GM12878 (cell line): ENCODE data around the gene DAPK2. TPM values are rescaled to one million over a fixed set of nuclear protein-coding genes. Genes with fewer than 3 reads are reported as not detected.

Source experiments
- ATAC-seq: fragments of 200-7000 bp; cut with Tn5 transposase; 3 replicates; pipeline ENCODE4 v1.9.1; 2020; ENCODE audit warnings: mild to moderate bottlenecking, moderate library complexity
- BruUV-seq: library from RNA; stranded (reverse); fragments of 400-500 nt; replicated peaks from 2 replicates; lab custom pipeline; 2021; lab: Mats Ljungman, UMichigan
- CTCF ChIA-PET: fragments of 300-600 bp; sonication (Branson Sonifier 250); formaldehyde crosslinking; extraction: SDS; loops from one replicate; lab custom pipeline; 2021; ENCODE audit warnings: inconsistent platforms; lab: Yijun Ruan, JAX
- POLR2A ChIA-PET: fragments of 350-600 bp; formaldehyde crosslinking; extraction: SDS; loops from one replicate; lab custom pipeline; 2021; ENCODE audit warnings: inconsistent platforms; lab: Charles Lee
- RAD21 ChIA-PET: fragments of 300-600 bp; sonication (Branson Sonifier 250); formaldehyde crosslinking; loops from one replicate; lab custom pipeline; 2023; ENCODE audit warnings: antibody characterized with exemption; ENCODE audit not compliant: unreplicated experiment; lab: Charles Lee
- SMC1A ChIA-PET: fragments of 300-600 bp; sonication (Branson Sonifier 250); formaldehyde crosslinking; loops from one replicate; lab custom pipeline; 2023; ENCODE audit not compliant: unreplicated experiment, uncharacterized antibody; lab: Charles Lee
- DNase-seq: peaks from one replicate; pipeline ENCODE4 v3.0.0-alpha.2; 2011; ENCODE audit warnings: low read depth, low spot score
- FAIRE-seq: peaks from 3 replicates; lab custom pipeline; 2011; peaks lifted over from hg19 to GRCh38; lab: Jason Lieb, UNC
- H2AFZ ChIP-seq: 2 replicates; pipeline ENCODE4 v1.6.0; 2011; ENCODE audit warnings: low read depth, low read length, control low read depth; ENCODE audit not compliant: control insufficient read depth
- H3K27ac ChIP-seq: 2 replicates; pipeline ENCODE4 v1.5.1; 2011; ENCODE audit warnings: control low read depth; ENCODE audit not compliant: control insufficient read depth, insufficient read depth
- H3K27me3 ChIP-seq, 2 experiments: replicated peaks in 1 of 2; 2 replicates each; pipeline versions ENCODE4 v1.6.0 to v1.6.1; 2011; ENCODE audit warnings: low read length in 1 of 2; ENCODE audit not compliant: control insufficient read depth in 2 of 2, insufficient read depth in 2 of 2
- H3K36me3 ChIP-seq, 2 experiments: 2 replicates each; pipeline ENCODE4 v1.5.1; 2011; ENCODE audit warnings: low read length in 1 of 2; ENCODE audit not compliant: control insufficient read depth in 2 of 2, insufficient read depth in 2 of 2
- H3K4me1 ChIP-seq: 2 replicates; pipeline ENCODE4 v1.6.1; 2011; ENCODE audit warnings: mild to moderate bottlenecking, low read length, moderate library complexity, mixed read lengths; ENCODE audit not compliant: control insufficient read depth, insufficient read depth
- H3K4me2 ChIP-seq: 2 replicates; pipeline ENCODE4 v1.6.0; 2011; ENCODE audit warnings: control low read depth; ENCODE audit not compliant: control insufficient read depth, insufficient read depth
- H3K4me3 ChIP-seq: fragments of 200-600 bp; sonication (generic); 2 replicates; pipeline ENCODE4 v1.5.1; 2016
- H3K79me2 ChIP-seq: 2 replicates; pipeline ENCODE4 v1.6.0; 2011; ENCODE audit warnings: low read length; ENCODE audit not compliant: control insufficient read depth, insufficient read depth
- H3K9ac ChIP-seq: 2 replicates; pipeline ENCODE4 v1.8.0; 2011; ENCODE audit warnings: low read length, control low read depth, mixed read lengths; ENCODE audit not compliant: control insufficient read depth, insufficient read depth
- H3K9me3 ChIP-seq: replicated peaks from 3 replicates; pipeline ENCODE4 v1.5.1; 2011; ENCODE audit warnings: mild to moderate bottlenecking, low read length; ENCODE audit not compliant: control insufficient read depth, insufficient read depth
- H4K20me1 ChIP-seq: 2 replicates; pipeline ENCODE4 v1.6.0; 2011; ENCODE audit not compliant: control insufficient read depth, insufficient read depth
- EP300 ChIP-seq, 2 experiments: fragments of 150-350 bp in 1 of 2; IDR thresholded peaks; 2 replicates each; pipeline ENCODE4 v1.6.1; 2011 to 2012; ENCODE audit warnings: low read depth in 2 of 2, low read length in 2 of 2, borderline replicate concordance in 1 of 2, improper control_type of control experiment in 1 of 2, inconsistent platforms in 1 of 2; ENCODE audit not compliant: control insufficient read depth in 1 of 2
- HSF1 ChIP-seq: fragments of 150-350 bp; IDR thresholded peaks from 2 replicates; pipeline ENCODE4 v1.6.1; 2014; ENCODE audit warnings: mild to moderate bottlenecking, low read depth, low read length
- MTA2 ChIP-seq: fragments of 450-650 bp; IDR thresholded peaks from 2 replicates; pipeline ENCODE4 v1.6.1; 2016; ENCODE audit warnings: low read depth, mild to moderate bottlenecking, moderate library complexity
- WGBS: methylation state at CpG from one replicate; pipeline ENCODE4 v1.1.6; 2016; ENCODE audit warnings: low lambda C conversion rate; ENCODE audit not compliant: insufficient replicate concordance, insufficient coverage; ENCODE audit errors: missing lambda C conversion rate; 5-methylcytosine and 5-hydroxymethylcytosine counted together
- in situ Hi-C: fragments of 300-500 bp; cut with MboI; formaldehyde crosslinking; loops from 9 replicates; pipeline ENCODE4 v1.14.3; 2018; ENCODE audit warnings: mixed read lengths
- intact Hi-C: fragments of 100-400 bp; cut with micrococcal nuclease; formaldehyde crosslinking; loops from one replicate; pipeline ENCODE4 v1.14.2; 2022; ENCODE audit not compliant: unreplicated experiment
- polyA plus RNA-seq, 11 experiments: library from polyadenylated mRNA; depleted of rRNA in 4 of 11; unstranded in 6 of 11; stranded (reverse) in 5 of 11; fragments of >200 nt; fragmentation: Nextera tagmentation in 4 of 11; fragmentation: Illumina TruSeq in 1 of 11; extraction: Ambion mirVana in 4 of 11; extraction: Trizol in 1 of 11; gene quantifications; 1 replicate in 1 of 11; 2 replicates in 10 of 11; pipeline versions ENCODE4 v1.2.1 to v1.2.3, GENCODE V29; 2011 to 2016; ENCODE audit warnings: inconsistent platforms in 2 of 11, missing spikeins in 2 of 11, low read depth in 1 of 11
- total RNA-seq, 4 experiments: library from RNA; depleted of rRNA in 3 of 4; stranded (reverse); fragments of >200 nt in 3 of 4; fragmentation: Illumina TruSeq in 1 of 4; extraction: Trizol in 1 of 4; gene quantifications; 2 replicates each; pipeline versions ENCODE4 v1.2.1 to v1.2.3, GENCODE V29; 2013 to 2021

Gene DAPK2
- total and polyA plus RNA-seq, 10 of the 15 experiments (the other 5 are each of a cell fraction or from before 2014, with no cell fraction given) = 0.69 to 8.4 (median 4.1) TPM

- H3K9me3 ChIP-seq = no peaks in the 10 kb centered on the region
- FAIRE-seq (no peak), ATAC-seq (no peak), DNase-seq (no peak)
- POLR2A ChIA-PET = interaction anchor here (1.8 kb wide), 1 partner anchor 43 kb away, joined by 5 read pairs; no protein-coding TSS in a partner anchor
- SMC1A ChIA-PET = interaction anchor here (1.0 to 3.6 kb wide), 3 partner anchors 9 to 304 kb away, joined by 3 to 17 read pairs (median 8); no protein-coding TSS in a partner anchor
- no peak overlapping the region for H3K9ac ChIP-seq
- RAD21 ChIA-PET = interaction anchor here (0.8 kb wide), 1 partner anchor 43 kb away, joined by 3 read pairs; no protein-coding TSS in a partner anchor
- H3K27me3 ChIP-seq = no peaks in the 10 kb centered on the region
- CTCF ChIA-PET = interaction anchor here (1.7 kb wide), 1 partner anchor 56 kb away, joined by 5 read pairs; no protein-coding TSS in a partner anchor
- BruUV-seq = no TSS peak
- 0 out of 4 replicates have a peak, but pooled peaks cover 0 to 2% of the 10 kb centered on the region in 2 experiments for H3K36me3 ChIP-seq
- intact Hi-C loops (no loop called here), in situ Hi-C loops (no loop called here)
- H3K4me2 ChIP-seq = no peak overlapping the region
- H2AFZ ChIP-seq = no peak overlapping the region
- H3K4me3 ChIP-seq = no peak overlapping the region
- H3K79me2 ChIP-seq = no peaks in the 10 kb centered on the region; the same call in none of the 2 replicates
- no peaks in the 10 kb centered on the region for H4K20me1 ChIP-seq
- TF ChIP-seq MTA2 (no peak), EP300 (IDR thresholded peaks at IDR 0.05; ENCODE audit: borderline replicate concordance in 1 of 2, control insufficient read depth in 1 of 2, low read depth in 2 of 2, low read length in 2 of 2) (no peak), HSF1 (no peak)
- WGBS = 69% methylated on average over 5 of the region's 5 CpGs
- H3K27ac ChIP-seq = no peak overlapping the region
- H3K4me1 ChIP-seq = peaks cover 22% of the 10 kb centered on the region
Observed at GRCh38 chr15:64001148-64001547, 45.1 kb downstream of the DAPK2 start.
